HG02571 (cell line): ENCODE results near the gene ZNF575.
"Not testable (repeated sequence)": the region's sequence is repeated elsewhere in the genome, so short reads cannot be mapped to it uniquely, and the experiment has no call there.

Experiments used
- ATAC-seq: cut with Tn5 transposase; IDR thresholded peaks from one replicate; pipeline ENCODE4 v1.9.1; 2021; ENCODE audit warnings: mild to moderate bottlenecking, moderate library complexity; ENCODE audit not compliant: unreplicated experiment

ZNF575 gene

DNA sequence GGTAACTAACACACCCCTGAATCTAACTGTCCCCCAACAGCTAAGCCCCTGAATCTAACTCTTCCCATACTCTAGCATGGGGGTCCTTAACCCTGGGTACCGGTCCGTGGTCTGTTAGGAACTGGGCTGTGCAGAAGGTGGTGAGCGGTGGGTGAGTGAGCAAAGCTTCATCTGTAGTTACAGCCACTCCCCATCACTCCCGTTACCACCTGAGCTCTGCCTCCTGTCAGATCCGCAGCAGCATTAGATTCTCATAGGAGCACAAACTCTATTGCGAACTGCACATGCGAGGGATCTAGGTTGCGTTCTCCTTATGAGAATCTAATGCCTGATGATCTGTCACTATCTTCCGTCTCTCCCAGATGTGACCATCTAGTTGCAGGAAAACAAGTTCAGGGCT lies 22.3 kb upstream of the ZNF575 start:
- ATAC-seq: no peak

DNA sequence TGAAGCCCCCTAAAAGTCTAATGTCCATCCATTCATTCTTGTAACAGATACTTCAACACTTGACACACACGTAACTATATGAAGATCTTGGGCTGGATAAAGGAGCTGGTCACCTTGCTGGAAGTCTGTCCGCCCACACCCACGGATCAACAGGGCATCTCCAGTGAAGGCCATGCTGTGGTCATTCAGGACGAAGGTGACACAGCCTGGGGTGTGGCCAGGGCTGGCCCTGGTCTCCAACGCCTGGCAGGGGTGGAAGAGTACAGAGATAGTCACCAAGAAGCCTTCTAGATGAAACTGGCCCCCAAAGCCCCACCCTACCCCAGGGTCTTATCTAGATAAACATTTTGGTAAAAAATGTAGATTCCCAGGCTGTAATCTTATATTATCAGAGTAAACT lies 21.7 kb upstream of the ZNF575 start:
- ATAC-seq: no peak

DNA sequence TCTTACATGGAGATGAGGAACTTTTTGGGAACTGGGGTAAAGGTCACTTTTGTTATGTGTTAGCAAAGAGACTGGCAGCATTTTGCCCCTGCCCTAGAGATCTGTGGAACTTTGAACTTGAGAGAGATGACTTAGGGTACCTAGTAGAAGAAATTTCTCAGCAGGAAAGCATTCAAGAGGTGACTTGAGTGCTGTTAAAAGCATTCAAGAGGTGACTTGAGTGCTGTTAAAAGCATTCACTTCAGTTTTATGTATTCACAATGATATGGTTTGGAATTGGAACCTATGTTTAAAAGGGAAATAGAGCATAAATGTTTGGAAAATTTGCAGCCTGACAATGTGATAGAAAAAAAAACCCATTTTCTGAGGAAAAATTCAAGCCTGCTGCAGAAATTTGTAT lies 20.6 kb upstream of the ZNF575 start:
- ATAC-seq: not testable (repeated sequence)

DNA sequence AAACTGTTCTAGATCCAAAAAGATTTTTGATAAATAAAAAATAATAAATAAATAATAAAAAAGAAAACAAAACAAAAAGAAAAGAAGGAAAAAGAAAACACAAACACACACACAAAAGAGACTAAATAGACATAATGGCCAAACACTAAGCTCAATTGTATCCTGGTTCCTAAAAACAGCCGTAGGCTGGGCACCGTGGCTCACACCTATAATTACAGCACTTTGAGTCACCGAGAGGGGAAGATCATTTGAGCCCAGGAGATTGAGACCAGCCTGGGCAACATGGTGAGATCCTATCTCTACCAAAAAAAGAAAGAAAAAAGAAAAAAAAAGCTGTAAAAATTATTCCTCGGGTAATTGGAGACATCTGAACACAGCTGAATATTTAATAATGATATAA lies 14.9 kb upstream of the ZNF575 start:
- ATAC-seq: no peak

DNA sequence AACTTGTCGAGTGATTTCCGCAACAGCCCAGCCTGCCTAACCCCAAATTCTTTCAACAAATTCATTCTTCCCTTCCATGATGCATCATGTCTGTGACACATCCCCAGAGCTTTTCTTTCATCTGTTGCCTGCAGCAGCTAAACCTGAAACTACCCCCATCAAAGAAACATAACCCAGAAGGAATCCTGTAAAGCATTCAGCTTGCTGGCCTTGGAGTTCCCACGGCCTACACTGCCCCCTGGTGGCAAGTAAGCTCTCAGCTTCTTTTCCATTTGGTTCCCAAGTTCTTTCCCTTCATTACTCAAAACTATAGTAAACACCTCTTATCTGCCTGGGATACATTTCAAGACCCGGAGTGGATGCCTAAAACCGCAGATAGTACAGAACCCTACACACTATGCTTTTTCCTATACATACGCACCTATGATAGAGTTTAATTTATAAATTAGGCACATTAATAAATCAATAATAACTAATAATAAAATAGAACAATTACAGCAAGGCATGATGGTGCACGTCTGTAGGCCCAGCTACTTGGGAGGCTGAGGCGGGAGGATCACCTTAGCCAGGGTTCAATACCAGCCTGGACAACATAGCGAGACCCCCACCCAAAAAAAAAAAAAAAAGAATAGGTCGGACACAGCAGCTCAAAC lies 13.4 kb upstream of the ZNF575 start:
- no peak for ATAC-seq

DNA sequence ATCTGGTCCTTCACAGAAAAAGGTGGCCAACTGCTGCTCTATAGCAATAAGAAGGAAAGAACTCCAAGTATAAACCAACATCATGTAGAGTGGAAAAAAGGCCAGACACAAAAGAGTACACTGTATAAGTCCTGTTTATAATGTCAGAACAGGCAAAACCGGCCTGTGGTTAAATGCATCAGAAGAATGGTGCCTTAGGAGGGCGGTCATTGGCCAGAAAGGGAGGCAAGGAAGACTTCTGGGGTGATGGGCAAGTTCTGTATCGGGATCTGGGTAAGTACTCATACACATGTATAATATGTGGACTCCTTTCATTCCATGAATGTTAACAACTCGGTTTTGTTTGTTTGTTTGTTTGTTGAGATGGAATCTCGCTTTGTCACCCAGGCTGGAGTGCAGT lies 10.1 kb upstream of the ZNF575 start:
- no peak for ATAC-seq

DNA sequence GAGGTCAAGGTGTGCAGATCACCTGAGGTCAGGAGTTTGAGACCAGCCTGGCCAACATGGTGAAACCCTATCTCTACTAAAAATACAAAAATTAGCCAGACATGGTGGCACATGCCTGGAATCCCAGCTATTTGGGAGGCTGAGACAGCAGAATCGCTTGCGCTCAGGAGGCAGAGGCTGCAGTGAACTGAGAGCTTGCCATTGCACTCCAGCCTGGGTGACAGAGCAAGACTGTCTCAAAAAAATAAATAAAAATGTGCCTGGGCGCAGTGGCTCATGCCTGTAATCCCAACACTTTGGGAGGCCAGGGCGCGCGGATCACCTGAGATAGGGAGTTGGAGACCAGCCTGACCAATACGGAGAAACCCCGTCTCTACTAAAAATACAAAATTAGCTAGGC lies 9.3 kb upstream of the ZNF575 start:
- not testable (repeated sequence) for ATAC-seq

DNA sequence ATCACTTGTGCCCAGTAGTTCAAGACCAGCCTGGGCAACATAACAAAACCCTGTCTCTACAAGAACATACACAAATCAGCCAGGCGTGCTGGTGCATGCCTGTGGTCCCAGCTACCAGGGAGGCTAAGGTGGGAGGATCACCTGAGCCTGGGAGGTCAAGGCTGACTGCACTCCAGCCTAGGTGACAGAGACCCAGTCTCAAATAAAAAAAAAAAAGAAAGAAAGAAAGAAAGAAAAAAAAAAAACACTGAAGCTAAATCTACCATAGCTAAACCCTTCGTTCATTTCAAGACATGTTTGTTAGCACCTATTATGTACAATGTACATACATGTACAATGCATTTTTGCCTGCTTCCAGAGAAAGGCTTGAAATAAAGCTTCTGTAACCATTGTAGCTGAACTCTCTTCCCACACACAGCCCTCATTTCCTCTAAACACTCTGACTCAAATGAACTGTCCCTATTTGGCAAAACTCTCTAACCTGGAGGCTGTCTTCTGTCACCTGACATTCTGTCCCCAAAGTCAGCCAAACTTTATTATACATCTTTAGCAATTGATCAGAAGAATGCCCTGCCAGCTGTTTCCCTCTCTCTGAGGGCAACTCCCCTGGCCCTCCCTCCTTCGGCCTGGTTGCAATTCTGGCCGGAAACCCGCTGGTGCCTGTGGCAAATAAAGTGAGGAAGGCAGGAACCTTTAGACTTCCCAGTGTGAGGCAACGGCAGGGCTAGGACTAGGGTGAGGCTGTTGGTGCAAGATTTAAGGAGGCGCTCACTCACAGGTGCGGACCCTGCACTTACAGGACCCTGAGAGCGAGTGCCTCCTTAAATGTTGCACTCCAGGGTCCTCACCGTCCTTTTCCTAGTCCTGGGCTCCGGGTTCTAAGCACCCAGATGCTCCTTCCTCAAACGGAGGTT lies 7.8 kb upstream of the ZNF575 start:
- no peak for ATAC-seq

DNA sequence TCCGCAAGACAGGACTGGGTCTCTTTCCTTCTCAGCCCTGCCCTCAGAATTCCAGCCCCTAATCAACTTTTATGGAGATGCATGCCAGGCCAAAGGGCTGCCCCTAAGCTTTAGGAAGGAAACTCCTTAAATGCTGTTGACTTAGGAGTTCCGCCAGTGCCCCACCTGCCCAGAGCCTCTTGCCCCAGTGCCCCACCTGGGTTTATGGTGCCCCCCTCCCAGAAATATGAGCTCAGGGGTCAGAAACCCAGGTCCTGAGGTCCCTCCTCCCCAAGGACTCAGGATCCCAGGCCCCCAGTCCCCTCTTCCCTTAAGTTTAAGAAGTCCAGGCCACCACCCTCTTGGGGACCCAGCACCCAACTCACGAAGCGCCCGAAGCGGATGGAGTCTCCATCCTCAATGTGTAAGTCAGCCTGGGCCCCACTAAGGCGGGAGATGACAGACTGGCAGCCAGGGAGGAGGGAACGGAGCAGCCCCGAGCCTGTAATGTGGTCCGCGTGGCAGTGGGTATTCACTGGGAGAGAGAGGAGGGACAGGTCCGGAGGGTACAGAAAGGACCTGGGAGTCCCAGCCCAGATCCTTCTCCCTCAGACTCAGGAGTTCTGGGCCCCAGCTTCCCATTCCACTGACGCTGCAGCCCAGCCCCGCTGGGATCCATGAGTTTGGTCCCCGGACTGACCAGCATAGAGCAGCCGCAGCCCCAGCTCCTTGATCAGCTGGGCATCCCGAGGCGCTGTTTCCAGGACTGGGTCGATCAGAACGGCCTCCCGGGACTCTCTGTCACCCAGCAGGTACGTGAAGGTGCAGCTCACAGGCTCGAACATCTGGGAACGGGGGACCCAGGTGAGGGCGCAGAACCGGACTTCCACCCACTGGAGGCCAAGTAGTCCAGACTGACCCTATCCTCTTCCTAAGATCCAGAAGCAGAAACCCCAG lies 6.9 kb upstream of the ZNF575 start:
- ATAC-seq: no peak

DNA sequence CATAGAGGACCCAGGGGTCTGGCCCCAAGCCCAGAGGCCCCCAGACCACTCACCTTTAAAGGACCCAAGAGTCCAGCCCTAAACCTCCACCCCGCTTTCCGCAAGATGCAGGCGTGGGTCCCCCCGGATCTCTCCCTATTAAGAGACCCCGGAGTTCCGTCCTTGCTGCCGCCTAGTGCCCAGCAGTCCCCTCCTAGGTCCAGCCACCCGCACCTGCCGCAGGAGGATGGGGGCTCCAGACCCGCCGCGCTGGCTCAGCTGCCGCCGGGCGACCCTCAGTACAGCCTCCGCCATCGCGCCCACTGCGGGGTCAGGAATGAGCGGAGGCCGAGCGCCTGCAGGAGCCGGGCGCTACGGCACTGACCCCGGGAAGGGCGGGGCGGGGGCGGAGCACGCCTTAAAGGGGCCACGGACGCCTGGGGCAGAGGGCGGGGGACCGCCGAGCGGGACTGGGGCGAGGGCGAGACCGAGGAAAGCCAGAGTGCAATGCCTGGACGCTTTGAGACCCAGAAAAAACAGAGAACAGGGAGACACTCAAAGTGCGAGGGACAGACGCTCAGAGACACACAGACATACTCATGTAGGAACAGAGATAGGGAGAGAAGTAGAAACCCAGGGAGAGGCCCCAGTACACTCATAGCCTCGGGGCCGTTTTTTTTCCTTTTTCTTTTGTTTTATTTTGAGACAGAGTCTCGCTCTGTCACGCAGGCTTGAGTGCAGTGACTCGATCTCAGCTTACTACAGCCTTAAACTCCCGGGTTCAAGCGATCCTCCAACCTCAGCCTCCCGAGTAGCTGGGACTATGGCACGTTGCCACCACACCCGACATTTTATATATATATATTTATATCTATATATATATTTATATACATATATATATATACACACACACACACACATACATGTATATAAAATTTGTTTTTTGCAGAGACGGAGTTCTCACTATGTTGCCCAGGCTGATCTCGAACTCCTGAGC lies 5.8 kb upstream of the ZNF575 start, which contains the start of gene ETHE1:
Gene ETHE1, minus strand, starts transcription at position 318 of the 976 bp plus-strand sequence. Its CDS starts 24 bp downstream, at position 294.
- ATAC-seq: peak; percentile 50

DNA sequence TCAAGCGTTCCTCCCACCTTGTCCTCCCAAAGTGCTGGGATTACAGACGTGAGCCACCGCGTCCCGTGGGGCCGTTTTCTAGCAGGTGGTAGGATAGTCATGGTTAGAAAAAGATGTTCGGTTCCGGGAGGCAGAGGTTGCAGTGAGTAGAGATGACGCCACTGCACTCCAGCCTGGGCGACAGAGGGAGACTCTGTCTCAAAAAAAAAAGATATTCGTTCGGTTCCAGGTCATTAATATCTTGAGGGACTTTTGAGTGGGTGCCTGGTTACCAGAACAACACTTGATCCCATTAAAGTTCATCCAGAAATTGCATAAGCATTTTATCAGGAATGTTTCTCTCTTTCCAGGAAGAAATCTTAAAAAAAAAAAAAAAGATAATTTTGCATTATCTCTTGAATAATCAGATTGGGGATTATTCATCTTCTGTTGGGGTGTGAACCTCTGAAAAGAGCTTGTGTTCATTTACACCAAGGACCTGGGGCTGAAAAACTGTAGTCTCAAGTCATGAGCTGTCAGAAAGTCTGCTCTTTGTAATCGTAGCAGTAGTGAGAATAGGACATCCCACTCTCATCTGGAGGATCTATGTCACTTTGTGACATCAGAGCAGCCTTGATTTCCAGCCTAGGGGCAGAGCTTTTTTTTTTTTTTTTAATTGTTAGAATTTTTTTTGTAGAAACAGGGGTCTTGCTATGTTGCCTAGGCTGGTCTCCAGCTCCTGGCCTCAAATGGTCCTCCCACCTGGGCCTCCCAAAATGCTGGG lies 4.9 kb upstream of the ZNF575 start:
- ATAC-seq: no peak

DNA sequence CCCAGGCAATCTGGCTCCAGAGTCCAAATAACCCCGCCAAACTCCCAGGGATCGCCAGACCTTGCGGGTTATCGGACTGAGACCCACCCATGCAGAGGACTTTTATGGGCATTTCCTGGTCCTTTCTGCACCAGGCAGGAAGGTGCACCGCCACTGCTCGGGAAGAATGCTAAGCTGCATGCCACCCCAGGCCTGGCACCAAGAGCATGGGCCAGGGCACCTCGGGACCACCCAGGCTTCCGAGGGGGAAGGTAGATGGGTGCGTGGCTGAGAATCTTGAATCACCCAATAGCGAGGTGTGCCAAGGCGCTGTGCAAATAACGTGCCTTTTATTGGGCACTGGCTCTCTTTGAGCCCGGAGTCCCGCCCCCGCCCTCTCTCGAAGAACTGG lies 422 bp upstream of the ZNF575 start:
- no peak for ATAC-seq

DNA sequence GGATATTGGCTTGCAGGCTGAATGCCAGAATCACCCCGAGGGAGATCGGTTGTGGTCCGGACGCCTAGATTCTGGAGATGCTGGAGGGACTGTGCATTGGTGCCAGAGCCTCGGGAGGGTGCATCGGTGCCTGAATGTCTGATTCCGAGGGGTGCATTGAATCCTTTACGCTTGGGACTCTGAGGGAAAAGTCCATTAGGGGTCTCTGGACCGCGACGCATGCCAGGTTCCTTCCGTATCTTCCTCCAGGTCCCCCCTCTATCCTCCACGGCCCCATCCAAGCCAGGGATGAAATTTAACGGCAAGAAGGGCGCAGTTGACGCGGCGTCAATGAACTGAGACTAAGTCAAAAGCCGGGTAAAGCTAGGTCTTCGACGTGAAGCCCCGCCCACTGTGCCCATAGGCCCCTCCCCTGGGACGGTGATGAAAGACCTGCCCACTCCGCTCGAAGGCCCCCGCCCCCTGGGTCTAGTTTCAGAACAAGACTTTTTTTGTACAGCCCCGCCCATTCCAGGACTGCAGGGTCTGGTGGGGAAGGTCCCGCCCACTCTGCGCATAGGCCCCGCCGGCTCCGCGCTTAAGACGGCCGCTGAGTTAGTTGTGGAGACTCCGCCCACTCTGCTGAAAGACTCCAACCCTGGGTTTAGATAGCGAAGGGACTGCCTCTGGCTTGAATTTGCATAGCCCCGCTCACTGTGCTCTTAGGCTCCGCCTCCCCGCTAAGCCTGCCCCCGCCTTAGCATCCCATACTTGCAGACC lies 737 bp downstream of the ZNF575 start:
- ATAC-seq: peak; percentile 54

DNA sequence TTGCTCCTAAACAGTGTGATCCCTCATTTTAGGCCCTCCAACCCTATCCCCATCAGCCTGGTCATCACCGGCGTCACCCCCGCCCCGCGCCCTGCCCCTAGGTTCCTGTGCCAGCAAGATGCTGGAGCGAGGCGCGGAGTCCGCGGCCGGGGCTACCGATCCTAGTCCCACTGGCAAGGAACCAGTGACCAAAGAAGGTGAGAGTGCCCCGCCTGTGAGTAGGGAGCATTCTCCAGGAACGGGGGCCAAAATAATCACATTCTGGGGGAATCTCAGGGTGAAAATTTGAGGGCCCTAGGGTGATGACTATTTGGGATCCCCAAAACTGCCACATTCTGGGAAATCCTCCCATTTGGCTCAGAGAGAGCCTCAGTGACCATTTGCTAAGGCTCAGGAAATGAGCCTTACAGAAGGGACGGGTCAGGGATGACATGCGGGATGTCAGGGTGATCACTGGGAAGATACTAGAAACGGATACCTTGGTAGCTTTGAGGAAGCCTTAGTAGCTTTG lies 1.4 kb downstream of the ZNF575 start:
- ATAC-seq: no peak

DNA sequence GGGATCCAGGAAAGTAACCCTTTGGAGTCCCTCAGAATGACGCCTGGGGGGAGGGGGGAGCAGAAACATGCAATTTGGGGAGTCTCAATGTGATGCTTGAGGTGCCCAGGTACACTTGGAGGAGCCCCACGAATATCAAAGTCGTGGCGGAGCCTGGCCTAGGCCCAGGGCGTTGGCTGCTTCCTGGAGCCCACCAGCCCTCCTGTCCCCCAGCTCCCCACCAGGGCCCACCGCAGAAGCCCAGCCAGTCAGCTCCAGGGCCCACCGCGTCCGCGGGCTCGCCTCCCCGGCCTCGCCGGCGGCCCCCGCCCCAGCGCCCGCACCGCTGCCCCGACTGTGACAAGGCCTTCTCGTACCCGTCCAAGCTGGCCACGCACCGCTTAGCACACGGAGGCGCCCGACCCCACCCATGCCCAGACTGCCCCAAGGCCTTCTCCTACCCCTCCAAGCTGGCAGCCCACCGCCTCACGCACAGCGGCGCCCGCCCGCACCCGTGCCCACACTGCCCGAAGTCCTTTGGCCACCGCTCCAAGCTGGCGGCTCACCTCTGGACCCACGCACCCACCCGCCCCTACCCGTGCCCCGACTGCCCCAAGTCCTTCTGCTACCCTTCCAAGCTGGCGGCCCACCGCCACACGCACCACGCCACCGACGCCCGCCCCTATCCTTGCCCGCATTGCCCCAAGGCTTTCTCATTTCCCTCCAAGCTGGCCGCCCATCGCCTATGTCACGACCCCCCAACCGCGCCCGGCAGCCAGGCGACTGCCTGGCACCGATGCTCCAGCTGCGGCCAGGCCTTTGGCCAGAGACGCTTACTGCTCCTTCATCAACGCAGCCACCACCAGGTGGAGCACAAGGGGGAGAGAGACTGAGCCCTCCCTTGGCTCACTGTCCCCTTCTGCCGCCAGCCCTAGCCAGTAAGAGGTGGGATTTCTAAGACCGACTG lies 2.1 kb downstream of the ZNF575 start:
- ATAC-seq: no peak

DNA sequence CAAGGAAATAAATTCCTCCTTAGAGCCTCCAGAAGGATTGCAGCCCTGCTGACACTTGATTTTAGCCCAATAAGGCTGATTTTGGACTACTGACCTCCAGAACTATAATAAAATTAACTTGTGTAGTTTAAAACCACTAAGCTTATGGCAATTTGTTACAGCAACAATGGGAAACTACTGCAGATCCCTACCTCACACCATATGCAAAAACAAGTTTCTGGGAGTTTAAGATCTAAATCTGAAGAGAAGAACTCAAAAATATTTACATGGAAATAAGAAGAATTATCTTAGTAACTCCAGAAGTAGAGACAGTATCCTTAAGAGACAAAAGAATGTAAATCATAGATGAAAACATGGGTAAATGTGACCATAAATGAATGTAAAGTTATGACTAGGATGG lies 5.9 kb downstream of the ZNF575 start:
- ATAC-seq: no peak

DNA sequence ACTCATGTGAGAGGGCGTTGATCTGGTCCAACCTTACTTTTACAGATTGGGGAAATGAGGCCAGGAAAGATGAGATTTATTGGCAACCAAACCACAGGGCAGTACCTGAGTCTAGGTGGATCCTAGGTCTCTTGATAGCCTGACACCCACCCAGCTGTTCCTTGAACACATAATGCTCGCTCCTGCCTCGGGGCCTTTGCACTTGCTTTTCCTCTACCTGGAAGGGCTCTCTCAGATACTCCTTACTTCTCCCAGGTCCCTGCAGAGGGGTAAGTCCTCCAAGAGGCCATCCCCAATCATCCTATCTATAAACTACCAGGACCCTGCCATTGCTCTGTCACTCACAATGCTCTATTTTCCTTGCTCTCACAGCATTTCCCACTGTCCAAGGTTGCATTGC lies 7.4 kb downstream of the ZNF575 start:
- no peak for ATAC-seq
